Motor neuron (in vitro differentiated cells): ENCODE data around the gene CSTPP1. TPM values are rescaled to one million over a fixed set of nuclear protein-coding genes. Genes with fewer than 3 reads are reported as not detected.
"Not testable (repeated sequence)": the region's sequence is repeated elsewhere in the genome, so short reads cannot be mapped to it uniquely, and the experiment has no call there.

ENCODE experiments used
- ATAC-seq, 8 experiments: fragments of 200-7000 bp; cut with Tn5 transposase; replicated peaks in 6 of 8; 2 replicates each; pipeline ENCODE4 v1.8.0; 2021; ENCODE audit warnings: mild to moderate bottlenecking in 8 of 8, moderate library complexity in 8 of 8
- H3K27ac ChIP-seq, 2 donors: fragments of 250-450 bp; sonication (Bioruptor Pico); 2 replicates each; pipeline ENCODE4 v1.9.0; 2021; ENCODE audit warnings: antibody characterized with exemption in 2 of 2, mild to moderate bottlenecking in 2 of 2, moderate library complexity in 1 of 2
- H3K4me1 ChIP-seq, 2 donors: fragments of 250-450 bp; sonication (Bioruptor Pico); replicated peaks in 1 of 2; 2 replicates each; pipeline ENCODE4 v1.6.1; 2021; ENCODE audit warnings: antibody characterized with exemption in 2 of 2, mild to moderate bottlenecking in 2 of 2, moderate library complexity in 1 of 2
- H3K4me3 ChIP-seq, 5 donors: fragments of 250-450 bp; sonication (Bioruptor Pico); 2 replicates each; pipeline ENCODE4 v1.9.0; 2021; ENCODE audit warnings: antibody characterized with exemption in 5 of 5, mild to moderate bottlenecking in 5 of 5, moderate library complexity in 4 of 5
- WGBS, 10 experiments: fragments of 450-650 bp; shearing (Covaris generic); methylation state at CpG; one replicate each; pipeline ENCODE4 v1.0.0; 2022; 5-methylcytosine and 5-hydroxymethylcytosine counted together
- in situ Hi-C, 9 experiments: fragments of 400-800 bp; cut with MboI; loops; one replicate each; pipeline ENCODE4 v1.15.0; 2021; ENCODE audit warnings: low sequenced_read_pairs in 9 of 9, low pct_unique_long_range_greater_than_20kb in 2 of 9; ENCODE audit not compliant: unreplicated experiment in 9 of 9
- total RNA-seq, 8 experiments: library from RNA; unstranded; fragments of 300-600 nt; gene quantifications; 2 replicates each; pipeline versions ENCODE4 v1.2.3 to v1.2.4, GENCODE V29; 2022

CSTPP1 gene
- total RNA-seq, 8 experiments from 2014 or later = 13.2 to 65.9 (median 31.3) TPM

DNA sequence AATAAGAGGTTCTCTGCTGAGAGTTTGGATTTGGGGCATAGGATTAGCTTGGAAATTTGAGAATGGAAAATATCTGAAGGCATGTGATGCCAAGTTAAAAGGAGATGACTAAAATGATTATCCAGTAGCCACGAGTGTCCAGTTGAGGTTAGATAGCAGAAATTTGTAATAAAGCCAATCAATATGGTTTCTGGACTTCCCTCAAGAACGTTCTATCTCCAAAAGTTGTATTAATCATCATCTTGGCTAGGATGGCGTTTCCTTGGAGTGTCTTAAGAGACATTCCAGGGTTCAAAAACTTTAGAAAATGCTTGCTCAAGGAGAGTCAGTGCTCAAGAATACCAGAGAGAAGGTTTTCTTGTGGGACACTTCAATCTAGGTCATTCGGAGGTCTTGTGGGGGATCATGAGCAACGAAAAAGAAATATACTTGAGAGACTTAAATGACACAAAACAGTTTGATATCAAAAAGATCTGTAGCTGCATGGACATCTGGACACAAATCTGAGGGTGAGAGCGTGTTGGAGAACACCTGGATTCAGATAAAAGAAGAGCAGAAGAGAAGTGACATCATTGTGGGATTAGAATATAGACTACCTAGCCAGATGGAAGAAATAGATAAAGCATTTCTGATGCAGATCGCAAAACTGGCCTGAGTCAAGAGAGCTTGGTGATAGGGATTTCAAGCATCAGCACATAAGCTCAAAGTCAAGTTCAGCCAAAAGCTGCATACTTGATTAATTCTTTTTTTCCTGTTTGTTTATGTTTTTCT, 142.4 kb downstream of the CSTPP1 start:
- Histone ChIP-seq H3K4me1 (no peaks in the 10 kb centered on the region), H3K27ac (no peak overlapping the region), H3K4me3 (no peak overlapping the region)
- ATAC-seq = no peak
- 51 to 95% (median 85%) methylated on average over 3 to 7 of the region's 7 CpGs for WGBS, 10 experiments
- in situ Hi-C loops = no loop called here

DNA sequence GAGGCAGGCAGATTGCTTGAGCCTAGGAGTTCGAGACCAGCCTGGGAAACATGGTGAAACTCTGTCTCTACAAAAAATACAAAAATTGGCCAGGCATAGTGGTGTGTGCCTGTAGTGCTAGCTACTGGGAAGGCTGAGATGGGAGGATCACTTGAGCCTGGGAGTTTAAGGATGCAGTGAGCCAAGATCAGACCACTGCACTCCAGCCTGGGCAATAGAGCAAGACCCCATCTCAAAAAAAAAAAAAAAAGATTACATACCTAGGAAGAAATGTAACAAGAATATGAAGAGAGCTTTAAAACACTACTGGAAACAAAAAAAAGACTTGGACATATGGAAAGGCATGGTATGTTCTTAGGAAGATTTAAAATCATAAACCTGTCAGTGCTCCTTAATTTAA, 144.2 kb downstream of the CSTPP1 start:
- H3K27ac ChIP-seq, in situ Hi-C loops, H3K4me3 ChIP-seq, H3K4me1 ChIP-seq, ATAC-seq: not testable (repeated sequence)
- 25 to 100% (median 89%) methylated on average over 1 of the region's 1 CpG for WGBS, 10 experiments

DNA sequence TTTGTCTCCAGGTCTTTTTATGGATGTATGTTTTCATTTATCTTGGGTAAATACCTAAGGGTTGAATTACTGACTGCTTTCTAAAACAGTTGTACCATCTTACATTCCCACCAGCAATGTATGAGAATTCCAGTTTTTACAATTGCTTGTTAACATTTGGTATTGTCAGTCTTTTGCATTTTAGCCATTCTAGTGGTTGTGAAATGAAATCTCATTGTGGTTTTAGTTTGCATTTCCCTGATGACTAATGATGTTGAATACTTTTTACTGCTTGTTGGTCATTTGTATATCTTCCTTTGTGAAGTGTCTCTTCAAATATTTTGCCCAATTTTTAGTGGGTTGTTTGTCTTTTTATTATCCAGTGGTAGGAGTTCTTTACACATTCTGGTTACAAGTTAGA, 147.4 kb downstream of the CSTPP1 start:
- Histone ChIP-seq H3K27ac (no peak overlapping the region), H3K4me1 (no peaks in the 10 kb centered on the region), H3K4me3 (no peak overlapping the region)
- peak in 2 of 8 experiments; percentile 93 to 95 for ATAC-seq
- in situ Hi-C loops = no loop called here

DNA sequence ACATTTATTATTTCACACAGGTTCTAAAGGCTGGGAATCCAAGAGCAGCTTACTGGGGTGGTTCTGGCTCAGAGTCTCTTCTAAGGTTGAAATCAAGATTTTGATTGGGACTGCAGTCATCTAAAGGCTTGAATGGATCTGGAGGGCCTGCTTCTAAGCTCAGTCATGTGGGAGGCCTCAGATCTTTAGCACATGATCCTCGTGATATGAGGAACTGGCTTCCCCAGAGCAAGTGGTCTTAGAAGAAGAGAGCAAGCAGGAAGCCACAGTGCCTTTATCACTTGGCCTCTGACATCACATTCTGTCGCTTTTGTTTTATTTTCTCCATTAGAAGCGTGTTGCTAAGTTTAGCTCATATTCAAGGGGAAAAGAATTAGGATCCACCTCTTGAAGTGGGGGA, 151.2 kb downstream of the CSTPP1 start:
- Histone ChIP-seq H3K4me1 (no peaks in the 10 kb centered on the region), H3K4me3 (no peak overlapping the region), H3K27ac (no peak overlapping the region)
- in situ Hi-C loops = no loop called here
- 58 to 100% (median 94%) methylated on average over 1 to 3 of the region's 3 CpGs; no CpG with 5 or more reads in 2 of the 10 experiments for WGBS, 10 experiments
- ATAC-seq = no peak

DNA sequence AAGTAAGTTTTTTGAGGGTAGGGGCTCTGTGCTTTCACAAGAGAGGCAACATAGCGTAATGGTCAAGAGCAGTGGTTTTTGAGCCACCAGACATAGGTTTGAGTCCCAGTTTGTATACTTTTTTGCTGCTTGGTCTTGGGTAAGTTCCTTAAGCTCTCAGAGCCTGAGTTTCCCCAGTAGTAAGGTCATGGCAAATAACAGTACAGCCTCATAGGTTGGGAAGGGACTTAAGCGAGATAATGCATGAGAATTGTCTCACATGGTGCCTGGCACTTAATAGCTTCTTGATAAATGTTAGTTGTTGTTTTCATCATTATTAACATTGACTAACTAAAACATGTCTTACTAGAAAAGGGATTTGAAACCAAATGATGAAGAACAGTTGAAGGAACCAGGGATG, 157.0 kb downstream of the CSTPP1 start:
- in situ Hi-C loops = no loop called here

DNA sequence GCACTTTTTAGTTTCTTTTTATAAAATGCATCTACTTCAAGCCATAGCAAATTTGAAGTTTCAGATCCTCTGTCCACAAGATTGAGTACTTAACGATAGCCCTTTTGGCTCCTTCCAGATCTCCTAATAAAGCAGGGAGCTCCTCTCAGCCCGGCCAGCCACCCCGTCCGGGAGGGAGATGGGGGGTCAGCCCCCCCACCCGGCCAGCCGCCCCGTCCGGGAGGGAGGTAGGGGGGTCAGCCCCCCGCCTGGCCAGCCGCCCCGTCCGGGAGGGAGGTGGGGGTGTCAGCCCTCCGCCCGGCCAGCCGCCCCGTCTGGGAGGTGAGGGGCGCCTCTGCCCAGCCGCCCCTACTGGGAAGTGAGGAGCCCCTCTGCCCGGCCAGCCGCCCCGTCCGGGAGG, 160.3 kb downstream of the CSTPP1 start:
- H3K4me1 ChIP-seq = peaks cover 0 to 11% of the 10 kb centered on the region in 2 donors
- 83 to 86% methylated on average over 1 of the region's 22 CpGs; no CpG with 5 or more reads in 8 of the 10 experiments for WGBS, 10 experiments
- ATAC-seq, H3K4me3 ChIP-seq, in situ Hi-C loops, H3K27ac ChIP-seq: not testable (repeated sequence)

More for the DNA sequence above, 157.0 kb downstream of the CSTPP1 start:
- 80 to 100% (median 98%) methylated on average over 1 to 2 of the region's 2 CpGs for WGBS, 10 experiments
- peaks cover 0 to 3% of the 10 kb centered on the region in 2 donors for H3K4me1 ChIP-seq
- H3K27ac ChIP-seq = no peak overlapping the region
- H3K4me3 ChIP-seq = no peak overlapping the region
- no peak for ATAC-seq

DNA sequence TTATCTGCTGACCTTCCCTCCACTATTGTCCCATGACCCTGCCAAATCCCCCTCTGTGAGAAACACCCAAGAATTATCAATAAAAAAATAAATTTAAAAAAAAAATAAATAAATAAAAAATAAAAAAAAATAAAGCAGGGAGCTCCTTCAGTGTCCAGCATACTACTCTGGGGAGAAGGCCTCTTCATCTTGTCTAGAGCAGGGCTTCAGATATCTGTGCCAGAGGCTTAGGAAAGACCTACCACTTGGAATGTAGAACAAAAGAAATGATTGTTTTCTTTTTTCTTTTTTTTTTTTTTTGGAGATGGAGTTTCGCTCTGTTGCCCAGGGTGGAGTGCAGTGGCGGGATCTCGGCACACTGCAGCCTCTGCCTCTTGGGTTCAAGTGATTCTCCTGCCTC, 161.7 kb downstream of the CSTPP1 start:
- 90 to 100% (median 95%) methylated on average over 2 to 3 of the region's 3 CpGs; no CpG with 5 or more reads in 5 of the 10 experiments for WGBS, 10 experiments
- in situ Hi-C loops, H3K27ac ChIP-seq, ATAC-seq, H3K4me3 ChIP-seq: not testable (repeated sequence)
- H3K4me1 ChIP-seq = peaks cover 2 to 20% of the 10 kb centered on the region in 2 donors

DNA sequence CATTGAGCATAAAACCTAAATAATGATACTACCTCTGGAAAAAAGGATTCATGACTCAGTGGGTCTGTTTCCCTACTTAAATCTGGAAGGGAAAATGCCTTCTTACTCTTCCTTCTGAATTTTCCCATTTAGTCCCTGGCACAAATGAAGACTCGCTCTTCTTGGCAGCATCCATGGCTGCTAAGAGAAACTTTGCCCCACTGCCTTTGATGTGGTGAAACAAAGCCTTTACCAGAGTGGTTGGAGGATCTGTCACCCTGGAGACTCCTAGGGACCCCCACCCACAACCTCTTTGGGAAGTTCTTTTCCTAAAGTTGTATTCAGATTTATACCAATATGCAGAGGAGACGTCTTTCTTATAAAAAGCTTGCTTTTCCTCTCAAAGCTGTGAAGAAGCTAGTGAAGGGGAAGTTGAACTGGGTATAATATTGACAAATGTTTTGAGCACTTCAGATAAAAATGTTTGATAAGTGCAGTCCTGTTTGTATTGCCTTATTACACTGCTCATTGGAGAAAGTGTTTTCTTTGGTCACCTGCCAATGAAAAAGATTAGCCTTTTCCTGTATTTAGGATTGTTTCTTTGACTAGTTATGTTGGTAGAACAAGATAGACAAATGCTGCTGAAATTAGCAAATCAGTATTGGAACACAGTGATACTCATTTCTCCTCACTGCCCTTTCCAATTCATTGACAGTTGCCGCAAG, 162.8 kb downstream of the CSTPP1 start:
- Histone ChIP-seq H3K4me3 (no peak overlapping the region), H3K27ac (no peak overlapping the region), H3K4me1 (peaks cover 7 to 20% of the 10 kb centered on the region in 2 donors)
- WGBS, 10 experiments = 57 to 100% (median 93%) methylated on average over 1 to 3 of the region's 3 CpGs; no CpG with 5 or more reads in 1 of the 10 experiments
- ATAC-seq = peak in 1 of 8 experiments; percentile 53
- in situ Hi-C loops = no loop called here

DNA sequence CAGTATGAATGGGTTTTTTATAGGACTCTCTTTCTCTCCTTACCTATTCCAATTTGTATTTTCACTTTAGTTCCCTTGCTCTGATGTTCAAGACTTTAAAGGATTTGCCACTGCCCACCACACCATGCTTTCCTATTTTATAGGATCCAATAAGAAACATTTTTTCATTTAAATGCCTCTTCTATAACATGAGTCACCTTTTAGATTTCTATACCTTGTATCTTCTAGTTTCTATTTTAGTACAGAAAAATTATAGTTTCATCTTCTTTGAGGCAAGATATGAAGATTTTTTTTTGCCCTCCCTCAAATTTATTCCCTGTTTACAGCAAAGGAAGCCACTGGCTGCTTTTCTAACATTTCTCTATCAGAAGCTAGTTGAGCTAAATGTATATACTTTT, 163.4 kb downstream of the CSTPP1 start:
- no peak overlapping the region for H3K4me3 ChIP-seq
- no peak for ATAC-seq
- in situ Hi-C loops = loop anchor here in 1 of 9 experiments (25.0 kb wide), 1 partner anchor 138 kb away; no protein-coding TSS in a partner anchor
- no peak overlapping the region for H3K27ac ChIP-seq
- H3K4me1 ChIP-seq = peaks cover 12 to 23% of the 10 kb centered on the region in 2 donors

DNA sequence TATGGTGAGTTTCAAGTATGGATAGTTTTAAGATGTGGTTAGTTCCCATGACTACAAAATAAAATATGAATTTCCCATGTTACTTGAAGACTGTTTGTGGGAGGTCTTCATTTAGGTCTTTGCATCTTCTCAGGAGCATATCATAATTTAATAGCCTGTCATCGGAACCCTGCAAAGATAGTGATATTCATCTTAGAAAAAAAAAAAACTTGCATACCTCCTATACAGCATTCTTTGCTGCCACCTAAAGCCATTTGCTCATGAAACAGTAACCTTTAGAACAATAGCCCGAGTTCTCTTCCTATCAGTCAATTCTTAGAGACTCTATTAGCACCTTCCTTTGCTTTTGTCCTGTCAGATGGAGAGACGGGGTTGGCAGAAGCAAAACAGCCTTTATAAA, 164.8 kb downstream of the CSTPP1 start:
- no peak for ATAC-seq
- H3K27ac ChIP-seq = no peak overlapping the region
- no peak overlapping the region for H3K4me3 ChIP-seq
- WGBS, 10 experiments = 14 to 92% (median 40%) methylated on average over 1 to 3 of the region's 3 CpGs; no CpG with 5 or more reads in 3 of the 10 experiments
- peaks cover 14 to 23% of the 10 kb centered on the region in 2 donors for H3K4me1 ChIP-seq
- in situ Hi-C loops = loop anchor here in 1 of 9 experiments (25.0 kb wide), 1 partner anchor 139 kb away; no protein-coding TSS in a partner anchor

DNA sequence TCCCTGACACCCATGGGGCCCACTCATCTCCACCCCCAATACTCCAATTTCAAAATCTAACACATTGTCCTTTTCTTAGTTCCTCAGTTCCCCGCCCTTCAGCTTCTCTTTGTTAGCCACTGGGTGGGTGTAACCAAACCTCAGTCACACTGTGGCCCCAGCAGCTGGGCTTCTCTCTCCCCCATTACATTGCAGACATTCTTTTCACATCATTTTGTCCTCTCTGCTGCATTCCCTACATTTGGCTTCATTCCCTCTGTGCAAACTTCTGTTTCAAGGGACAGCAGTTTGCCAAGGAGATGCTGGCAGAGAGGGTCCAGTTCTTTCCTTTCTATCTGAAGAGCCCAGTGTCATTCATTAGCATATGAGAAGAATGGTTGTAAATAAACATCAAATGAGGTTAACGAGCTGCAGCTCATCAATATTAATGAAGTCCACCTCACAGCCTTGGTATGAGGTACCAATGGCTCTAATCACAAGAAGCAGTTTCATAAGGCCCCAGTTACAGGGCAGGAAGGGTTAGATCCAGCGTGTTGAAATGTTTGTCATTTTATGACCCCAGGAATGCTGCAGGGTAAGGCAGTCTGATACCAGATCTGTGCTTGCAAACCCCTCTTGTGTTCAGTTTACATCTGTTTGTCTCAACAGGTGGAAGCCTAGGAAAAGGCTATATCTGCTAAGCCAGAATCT, 167.8 kb downstream of the CSTPP1 start:
- peak; percentile 37 to 85 (median 74) for ATAC-seq
- in situ Hi-C loops = loop anchor here in 1 of 9 experiments (25.0 kb wide), 1 partner anchor 142 kb away; no protein-coding TSS in a partner anchor

DNA sequence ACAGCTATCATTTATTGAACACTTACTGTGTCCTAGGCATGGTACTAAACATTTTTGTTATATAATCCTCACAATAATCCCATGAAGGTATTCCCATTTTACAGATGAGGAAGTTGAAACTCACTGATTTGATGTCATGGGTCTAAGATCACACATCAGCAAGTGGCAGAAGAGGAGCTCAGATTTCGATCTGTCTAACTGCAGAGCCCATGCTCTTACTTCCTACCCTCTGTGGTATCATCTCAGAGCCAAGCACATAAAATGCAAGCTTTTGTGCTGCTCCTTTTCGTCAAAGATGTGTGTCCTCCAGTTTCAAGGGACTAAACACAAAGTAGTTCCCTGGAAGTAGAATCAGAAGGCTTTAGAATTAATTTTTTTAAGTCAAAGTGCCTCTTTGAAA, 169.0 kb downstream of the CSTPP1 start:
- Histone ChIP-seq H3K4me1 (peaks cover 21 to 29% of the 10 kb centered on the region in 2 donors), H3K4me3 (no peak overlapping the region), H3K27ac (no peak overlapping the region)
- WGBS, 10 experiments = 60 to 100% (median 83%) methylated on average over 1 to 2 of the region's 2 CpGs; no CpG with 5 or more reads in 3 of the 10 experiments
- ATAC-seq = no peak
- in situ Hi-C loops = loop anchor here in 1 of 9 experiments (25.0 kb wide), 1 partner anchor 143 kb away; no protein-coding TSS in a partner anchor

More for the DNA sequence above, 167.8 kb downstream of the CSTPP1 start:
- peaks cover 21 to 29% of the 10 kb centered on the region in 2 donors for H3K4me1 ChIP-seq
- H3K4me3 ChIP-seq = no peak overlapping the region
- WGBS, 10 experiments = 0 to 80% (median 29%) methylated on average over 1 to 2 of the region's 3 CpGs; no CpG with 5 or more reads in 2 of the 10 experiments
- peak overlapping the region in 1 of 2 donors; percentile 16 for H3K27ac ChIP-seq
